H1 (cell line): Measurements from ENCODE around the gene LRRC8D. TPM values are rescaled to one million over a fixed set of nuclear protein-coding genes. Genes with fewer than 3 reads are reported as not detected.

Source experiments
- CTCF ChIA-PET: fragments of 300-600 bp; sonication (Branson Sonifier 250); formaldehyde crosslinking; loops from one replicate; lab custom pipeline; 2021; ENCODE audit not compliant: partially characterized antibody; lab: Charles Lee
- POLR2A ChIA-PET: fragments of 300-600 bp; sonication (Branson Sonifier 250); formaldehyde crosslinking; loops from one replicate; lab custom pipeline; 2021; ENCODE audit warnings: inconsistent platforms; ENCODE audit not compliant: partially characterized antibody; lab: Charles Lee
- DNase-seq, 2 experiments: peaks; one replicate each; pipeline versions ENCODE4 v3.0.0 to v3.0.0-alpha.2; 2010 to 2022; ENCODE audit warnings: low spot score in 2 of 2, low read depth in 1 of 2, mixed read lengths in 1 of 2
- FAIRE-seq: peaks from 2 replicates; lab custom pipeline; 2011; peaks lifted over from hg19 to GRCh38; lab: Jason Lieb, UNC
- H2AFZ ChIP-seq: 2 replicates; pipeline ENCODE4 v1.8.1; 2012; ENCODE audit warnings: low read length, inconsistent platforms
- H2AK5ac ChIP-seq: 2 replicates; pipeline ENCODE4 v1.6.1; 2013; ENCODE audit warnings: low read depth, low read length
- H2BK120ac ChIP-seq: replicated peaks from 2 replicates; pipeline ENCODE3; 2013; ENCODE audit warnings: low read depth, low read length, inconsistent platforms
- H2BK12ac ChIP-seq: 2 replicates; pipeline ENCODE4 v1.6.1; 2013; ENCODE audit warnings: low read depth, low read length
- H2BK15ac ChIP-seq: 2 replicates; pipeline ENCODE4 v1.6.1; 2013; ENCODE audit warnings: low read length
- H2BK20ac ChIP-seq: 2 replicates; pipeline ENCODE4 v1.6.1; 2013; ENCODE audit warnings: low read length
- H2BK5ac ChIP-seq: 2 replicates; pipeline ENCODE4 v1.6.1; 2013; ENCODE audit warnings: low read depth, low read length
- H3K14ac ChIP-seq: 2 replicates; pipeline ENCODE4 v1.6.1; 2013; ENCODE audit warnings: inconsistent platforms; ENCODE audit not compliant: insufficient read length
- H3K18ac ChIP-seq: 2 replicates; pipeline ENCODE4 v1.6.1; 2013; ENCODE audit warnings: low read length; ENCODE audit errors: extremely low read depth
- H3K23ac ChIP-seq: 2 replicates; pipeline ENCODE4 v1.6.1; 2013; ENCODE audit warnings: inconsistent platforms; ENCODE audit not compliant: insufficient read length
- H3K23me2 ChIP-seq: 2 replicates; pipeline ENCODE4 v1.6.1; 2013; ENCODE audit warnings: low read depth, low read length
- H3K27ac ChIP-seq: 2 replicates; pipeline ENCODE4 v1.6.1; 2011; ENCODE audit warnings: low read depth, low read length, inconsistent platforms
- H3K27me3 ChIP-seq, 4 experiments: replicated peaks in 1 of 4; 1 replicate in 1 of 4; 2 replicates in 3 of 4; pipeline versions ENCODE4 v1.6.1 to v1.8.1; 2011 to 2013; ENCODE audit warnings: low read length in 3 of 4, mild to moderate bottlenecking in 3 of 4, inconsistent platforms in 2 of 4, mixed read lengths in 2 of 4, moderate library complexity in 1 of 4; ENCODE audit not compliant: control insufficient read depth in 3 of 4, insufficient read depth in 3 of 4; ENCODE audit errors: extremely low read depth in 1 of 4
- H3K36me3 ChIP-seq, 4 experiments: 2 replicates each; pipeline versions ENCODE4 v1.6.1 to v1.8.1; 2011 to 2013; ENCODE audit warnings: mild to moderate bottlenecking in 4 of 4, low read length in 3 of 4, moderate library complexity in 2 of 4, control low read depth in 1 of 4, inconsistent platforms in 1 of 4; ENCODE audit not compliant: insufficient read depth in 4 of 4, control insufficient read depth in 2 of 4
- H3K4ac ChIP-seq: replicated peaks from 2 replicates; pipeline ENCODE3; 2013; ENCODE audit warnings: low read length, low read depth, mixed read lengths, inconsistent platforms; ENCODE audit not compliant: insufficient read length
- H3K4me1 ChIP-seq, 4 experiments: replicated peaks in 1 of 4; 1 replicate in 1 of 4; 2 replicates in 3 of 4; pipeline versions ENCODE4 v1.6.1 to v1.8.1; 2011 to 2013; ENCODE audit warnings: low read length in 3 of 4, inconsistent platforms in 2 of 4, mixed read lengths in 1 of 4; ENCODE audit not compliant: insufficient read depth in 4 of 4, control insufficient read depth in 3 of 4
- H3K4me2 ChIP-seq, 2 experiments: 2 replicates each; pipeline versions ENCODE4 v1.6.1 to v1.8.1; 2011 to 2013; ENCODE audit warnings: low read depth in 2 of 2, low read length in 2 of 2, control low read depth in 1 of 2, inconsistent platforms in 1 of 2, mild to moderate bottlenecking in 1 of 2; ENCODE audit not compliant: insufficient read depth in 1 of 2
- H3K4me3 ChIP-seq, 4 experiments: fragments of 200-600, 300-600 bp in 1 of 4; sonication (generic), shearing (Covaris generic), sonication (Bioruptor Twin) in 1 of 4; 2 replicates each; pipeline versions ENCODE4 v1.5.1 to v1.8.1; 2011 to 2016; ENCODE audit warnings: low read length in 4 of 4, low read depth in 3 of 4, control low read depth in 2 of 4, inconsistent platforms in 2 of 4, mild to moderate bottlenecking in 2 of 4, mixed read lengths in 1 of 4, moderate library complexity in 1 of 4; ENCODE audit not compliant: insufficient read depth in 2 of 4; ENCODE audit errors: extremely low read depth in 1 of 4
- H3K56ac ChIP-seq: replicated peaks from 2 replicates; pipeline ENCODE3; 2013; ENCODE audit warnings: low read depth, mild to moderate bottlenecking, mixed read lengths, low read length, inconsistent platforms; ENCODE audit not compliant: insufficient read length
- H3K79me1 ChIP-seq: 2 replicates; pipeline ENCODE4 v1.6.1; 2013; ENCODE audit warnings: low read depth, low read length, control low read depth
- H3K79me2 ChIP-seq, 2 experiments: 2 replicates each; pipeline versions ENCODE4 v1.6.1 to v1.8.1; 2012 to 2013; ENCODE audit warnings: low read length in 2 of 2, mild to moderate bottlenecking in 2 of 2, inconsistent platforms in 1 of 2; ENCODE audit not compliant: insufficient read depth in 2 of 2, control insufficient read depth in 1 of 2
- H3K9ac ChIP-seq, 4 experiments: replicated peaks in 1 of 4; 1 replicate in 1 of 4; 2 replicates in 3 of 4; pipeline versions ENCODE4 v1.6.1 to v1.8.1; 2011 to 2013; ENCODE audit warnings: low read depth in 3 of 4, low read length in 3 of 4, control low read depth in 2 of 4, mild to moderate bottlenecking in 2 of 4, moderate library complexity in 2 of 4, inconsistent platforms in 1 of 4; ENCODE audit errors: extremely low read depth in 1 of 4
- H3K9me3 ChIP-seq, 2 experiments: 2 replicates each; pipeline versions ENCODE4 v1.6.1 to v1.8.1; 2012 to 2013; ENCODE audit warnings: mild to moderate bottlenecking in 2 of 2, moderate library complexity in 2 of 2, control low read depth in 1 of 2, inconsistent platforms in 1 of 2, low read depth in 1 of 2, low read length in 1 of 2, mixed read lengths in 1 of 2; ENCODE audit not compliant: insufficient read depth in 2 of 2
- H4K20me1 ChIP-seq, 2 experiments: replicated peaks in 1 of 2; 2 replicates each; pipeline versions ENCODE3 to v1.8.1; 2011 to 2013; ENCODE audit warnings: inconsistent platforms in 2 of 2, low read length in 2 of 2, mild to moderate bottlenecking in 1 of 2; ENCODE audit not compliant: insufficient read depth in 2 of 2, control insufficient read depth in 1 of 2
- H4K5ac ChIP-seq: 2 replicates; pipeline ENCODE4 v1.6.1; 2013; ENCODE audit warnings: low read length, low read depth, mixed read lengths, inconsistent platforms; ENCODE audit not compliant: insufficient read length
- H4K8ac ChIP-seq: 2 replicates; pipeline ENCODE4 v1.8.0; 2013; ENCODE audit warnings: mild to moderate bottlenecking, moderate library complexity, low read length, inconsistent platforms; ENCODE audit not compliant: insufficient read depth; ENCODE audit errors: extremely low read depth
- H4K91ac ChIP-seq: replicated peaks from 2 replicates; pipeline ENCODE3; 2013; ENCODE audit warnings: low read length, mixed read lengths, inconsistent platforms; ENCODE audit not compliant: insufficient read length
- BACH1 ChIP-seq: IDR thresholded peaks from 2 replicates; pipeline ENCODE4 v1.6.1; 2012; ENCODE audit warnings: low read length, improper control_type of control experiment
- BRCA1 ChIP-seq: IDR thresholded peaks from 2 replicates; pipeline ENCODE4 v1.6.1; 2012; ENCODE audit warnings: low read depth, low read length, improper control_type of control experiment
- KDM4A ChIP-seq: IDR thresholded peaks from one replicate; pipeline ENCODE4 v1.7.1; 2012; ENCODE audit warnings: low read depth, mild to moderate bottlenecking, moderate library complexity, low read length, inconsistent platforms; ENCODE audit not compliant: severe bottlenecking
- MAFK ChIP-seq: IDR thresholded peaks from 2 replicates; pipeline ENCODE4 v1.6.1; 2012; ENCODE audit warnings: low read depth, mild to moderate bottlenecking, improper control_type of control experiment, low read length
- NANOG ChIP-seq: IDR thresholded peaks from 2 replicates; pipeline ENCODE4 v1.6.1; 2011; ENCODE audit warnings: low read length, low read depth, mild to moderate bottlenecking, inconsistent platforms; ENCODE audit not compliant: insufficient read depth, poor library complexity, severe bottlenecking
- POLR2AphosphoS5 ChIP-seq: IDR thresholded peaks from 2 replicates; pipeline ENCODE4 v1.6.1; 2011; ENCODE audit warnings: low read depth, low read length
- SAP30 ChIP-seq: fragments of 300-600 bp; sonication (generic); IDR thresholded peaks from 2 replicates; pipeline ENCODE4 v1.7.1; 2012; ENCODE audit warnings: low read length, moderate library complexity, mild to moderate bottlenecking, inconsistent platforms; ENCODE audit not compliant: insufficient read depth, insufficient replicate concordance
- SIN3A ChIP-seq, 2 experiments: IDR thresholded peaks in 1 of 2; conservative IDR thresholded peaks in 1 of 2; 2 replicates each; pipeline ENCODE4 v1.6.1; 2011 to 2012; ENCODE audit warnings: low read length in 2 of 2, improper control_type of control experiment in 1 of 2, low read depth in 1 of 2, mild to moderate bottlenecking in 1 of 2
- SIRT6 ChIP-seq: IDR thresholded peaks from one replicate; pipeline ENCODE4 v1.7.1; 2012; ENCODE audit warnings: low read length, inconsistent platforms
- SRF ChIP-seq: IDR thresholded peaks from 2 replicates; pipeline ENCODE4 v1.6.1; 2011; ENCODE audit warnings: mild to moderate bottlenecking, low read depth, low read length, moderate library complexity
- TCF12 ChIP-seq: IDR thresholded peaks from 2 replicates; pipeline ENCODE4 v1.6.1; 2011; ENCODE audit warnings: low read depth, mild to moderate bottlenecking, low read length
- TEAD4 ChIP-seq: IDR thresholded peaks from 2 replicates; pipeline ENCODE4 v1.6.1; 2012; ENCODE audit warnings: low read depth, low read length, inconsistent platforms, mixed read lengths
- WGBS, 2 experiments: shearing (Covaris generic) in 1 of 2; methylation state at CpG; one replicate each; pipeline versions ENCODE4 v1.1.6 to v1.1.7; 2013 to 2015; ENCODE audit warnings: low lambda C conversion rate in 2 of 2, mixed read lengths in 2 of 2, inconsistent platforms in 1 of 2, low coverage in 1 of 2, missing lambda C conversion rate in 1 of 2; ENCODE audit not compliant: insufficient replicate concordance in 2 of 2, insufficient coverage in 1 of 2, insufficient read length in 1 of 2; ENCODE audit errors: extremely low coverage in 1 of 2, missing lambda C conversion rate in 1 of 2; 5-methylcytosine and 5-hydroxymethylcytosine counted together
- polyA plus RNA-seq, 7 experiments: library from polyadenylated mRNA; depleted of rRNA in 3 of 7; stranded (reverse) in 5 of 7; unstranded in 2 of 7; fragments of >200 nt in 5 of 7; fragments of 200-250 nt in 2 of 7; gene quantifications; 1 replicate in 5 of 7; 2 replicates in 1 of 7; 4 replicates in 1 of 7; pipeline versions ENCODE4 v1.2.1 to v1.2.3, GENCODE V29; 2011 to 2013; ENCODE audit warnings: missing spikeins in 2 of 7, mixed read lengths in 2 of 7
- total RNA-seq: library from RNA; stranded (reverse); fragmentation: NEBNext Ultra II Directional; extraction: Animal tissue kit (Norgen Biotek cat#: 25700); gene quantifications from 2 replicates; pipeline ENCODE4 v1.2.1, GENCODE V29; 2021
- TF ChIP-seq, protein P1 (sequence below): IDR thresholded peaks from 2 replicates; pipeline ENCODE4 v1.6.1; 2011; ENCODE audit warnings: low read depth, mild to moderate bottlenecking, low read length; ENCODE audit not compliant: insufficient read depth

The LRRC8D gene
- total and polyA plus RNA-seq, 2 of the 8 experiments (the other 6 are each of a cell fraction or from before 2014, with no cell fraction given) = 42.0 to 58.5 TPM

DNA sequence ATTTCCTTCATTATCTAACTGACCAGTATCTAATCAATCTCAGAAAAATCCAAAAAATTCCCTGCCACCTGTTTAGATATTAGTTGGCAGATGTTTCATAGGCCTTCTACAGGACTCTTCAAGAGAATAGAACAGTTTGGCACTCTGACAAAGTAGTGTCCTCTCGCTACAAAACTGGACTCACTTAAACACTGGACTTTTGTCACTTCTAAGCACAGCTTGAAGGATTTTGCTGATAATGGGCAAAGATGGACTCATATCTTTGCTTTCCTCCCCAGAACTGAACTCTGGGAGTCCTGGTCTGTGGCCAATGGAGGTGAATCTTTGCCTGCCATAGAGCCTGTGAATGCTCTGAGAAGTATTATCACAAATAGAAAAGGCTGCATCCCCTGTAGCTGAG, 115.9 kb downstream of the LRRC8D start:
- CTCF ChIA-PET = interaction anchor here (0.7 kb wide), 1 partner anchor 93 kb away, joined by 3 read pairs; no protein-coding TSS in a partner anchor
- Histone ChIP-seq H2BK12ac (no peak overlapping the region), H3K9ac (no peak overlapping the region), H3K27ac (no peak overlapping the region), H2BK20ac (no peak overlapping the region), H3K23me2 (no peaks in the 10 kb centered on the region), H3K14ac (no peak overlapping the region), H3K4me1 (peaks cover 0 to 26% (median 13%) of the 10 kb centered on the region in 4 experiments; a peak in 4 of 7 replicates), H3K36me3 (peaks cover 3 to 27% (median 15%) of the 10 kb centered on the region in 4 experiments; a peak in 5 of 8 replicates), H3K4me2 (no peak overlapping the region), H3K79me2 (no peaks in the 10 kb centered on the region; a peak in 1 of 4 replicates), H3K4ac (no peak overlapping the region), H2AFZ (no peak overlapping the region), H3K4me3 (no peak overlapping the region), H3K9me3 (peaks cover 0 to 4% of the 10 kb centered on the region in 2 experiments; a peak in 1 of 4 replicates), H3K56ac (no peak overlapping the region), H2BK5ac (no peak overlapping the region), H3K18ac (no peak overlapping the region), H3K23ac (no peak overlapping the region), H4K91ac (no peak overlapping the region), H4K20me1 (no peaks in the 10 kb centered on the region), H4K8ac (no peak overlapping the region), H3K79me1 (no peaks in the 10 kb centered on the region), H2BK15ac (no peak overlapping the region), H2AK5ac (no peak overlapping the region), H3K27me3 (no peaks in the 10 kb centered on the region), H2BK120ac (no peak overlapping the region), H4K5ac (no peak overlapping the region)
- DNase-seq (no peak), FAIRE-seq (no peak)
- 93% methylated on average over 1 of the region's 1 CpG; no CpG with 5 or more reads in 1 of the 2 experiments for WGBS, 2 experiments
- POLR2A ChIA-PET = interaction anchor here (0.7 to 1.5 kb wide), 4 partner anchors 11 to 86 kb away, joined by 3 read pairs; no protein-coding TSS in a partner anchor
- TF ChIP-seq, protein P1, sequence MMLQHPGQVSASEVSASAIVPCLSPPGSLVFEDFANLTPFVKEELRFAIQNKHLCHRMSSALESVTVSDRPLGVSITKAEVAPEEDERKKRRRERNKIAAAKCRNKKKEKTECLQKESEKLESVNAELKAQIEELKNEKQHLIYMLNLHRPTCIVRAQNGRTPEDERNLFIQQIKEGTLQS = no peak
- TF ChIP-seq TEAD4 (no peak), SIN3A (conservative IDR thresholded peaks at IDR 0.05 in 1 of 2, IDR thresholded peaks at IDR 0.05 in 1 of 2; ENCODE audit: low read depth in 1 of 2, low read length in 2 of 2) (no peak), BRCA1 (no peak), SAP30 (no peak), POLR2AphosphoS5 (no peak), MAFK (no peak), SIRT6 (no peak), SRF (no peak), TCF12 (no peak), BACH1 (no peak), NANOG (no peak), KDM4A (no peak)
